SK-N-MC (cell line): Measurements from ENCODE around the gene ABTB2.
"Not testable (repeated sequence)": the region's sequence is repeated elsewhere in the genome, so short reads cannot be mapped to it uniquely, and the experiment has no call there.

Experiments used
- EZH2 ChIP-seq: fragments of 200-600 bp; sonication (generic); IDR thresholded peaks from one replicate; pipeline ENCODE4 v1.6.1; 2017; ENCODE audit warnings: antibody characterized with exemption
- FOXP2 ChIP-seq: optimal IDR thresholded peaks from 2 replicates; pipeline ENCODE3; 2011; ENCODE audit warnings: mild to moderate bottlenecking, moderate library complexity; ENCODE audit not compliant: insufficient read depth; ENCODE audit errors: extremely low read length, control extremely low read depth
- POLR2AphosphoS5 ChIP-seq: IDR thresholded peaks from 2 replicates; pipeline ENCODE4 v1.6.1; 2012; ENCODE audit warnings: mild to moderate bottlenecking, low read depth, low read length, borderline replicate concordance

DNA sequence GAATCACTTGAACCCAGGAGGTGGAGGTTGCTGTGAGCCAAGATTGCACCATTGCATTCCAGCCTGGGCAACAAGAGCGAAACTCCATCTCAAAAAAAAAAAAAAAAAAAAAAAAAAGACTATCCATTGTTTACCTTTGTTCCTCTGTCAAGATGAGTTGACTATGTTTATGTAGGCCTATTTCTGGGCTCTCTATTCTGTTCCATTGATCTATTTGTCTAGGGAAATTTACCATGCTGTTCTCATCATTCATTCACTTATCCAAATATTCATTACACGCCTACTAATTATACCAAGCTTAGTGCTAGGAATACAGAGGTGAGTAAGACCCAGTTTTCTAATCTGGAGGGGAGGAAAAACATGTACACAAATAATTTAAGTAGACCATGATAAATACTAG is 139.1 kb downstream of the ABTB2 start:
- TF ChIP-seq POLR2AphosphoS5, FOXP2, EZH2: not testable (repeated sequence)
